ENCODE data around the gene IZUMO1. TPM values are rescaled to one million over a fixed set of nuclear protein-coding genes. Genes with fewer than 3 reads are reported as not detected.

Gene IZUMO1
- polyA plus RNA-seq, 2 of the 4 experiments (the other 2 are of a cell fraction), result not detected

DNA sequence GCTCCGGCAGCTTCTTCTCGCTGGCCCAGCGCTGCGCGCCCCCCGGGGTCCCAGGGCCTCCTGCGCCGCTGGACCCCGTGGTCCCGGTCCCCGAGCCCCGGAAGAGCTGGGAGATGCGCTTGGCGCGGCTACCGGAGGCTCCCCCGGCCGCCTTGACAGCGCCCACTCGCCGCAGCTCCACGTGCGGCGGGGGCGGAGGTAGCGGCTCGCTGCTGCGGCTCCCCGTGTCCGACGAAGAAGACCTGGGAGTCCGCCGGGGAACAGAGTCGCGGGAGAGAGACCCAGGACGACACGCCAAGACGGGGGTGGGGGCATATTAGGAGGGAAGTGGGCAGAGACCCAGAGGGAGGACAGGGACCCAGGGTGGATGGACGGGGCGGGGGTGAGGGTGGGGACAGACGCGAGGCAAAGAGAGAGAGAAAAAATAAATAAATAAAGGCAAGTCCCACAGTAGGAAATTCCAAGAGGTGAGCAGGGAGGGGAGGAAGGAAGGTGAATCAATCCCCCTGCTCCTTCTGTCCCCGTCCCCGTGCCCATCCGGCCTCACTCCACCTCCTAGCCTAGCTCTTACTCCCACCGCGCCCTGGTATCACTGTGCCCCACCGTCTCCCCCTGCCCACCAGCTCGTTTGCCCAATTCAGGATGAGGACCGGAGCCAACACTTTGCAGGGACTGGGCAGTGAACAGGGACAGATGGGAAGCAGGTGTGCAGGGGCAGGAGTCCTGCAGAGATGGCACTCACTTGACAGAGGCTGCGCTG, 7.1 kb downstream of the IZUMO1 start:
- no peak for FAIRE-seq
- Histone ChIP-seq H3K27ac (peak overlapping the region; percentile 82 to 89), H3K4me1 (peaks cover 16% of the 10 kb centered on the region), H3K4me2 (peak overlapping the region; percentile 100), H3K9me3 (no peaks in the 10 kb centered on the region), H3K4me3 (peak overlapping the region; percentile 59)
- no peak for DNase-seq (ENCODE audit: low read depth in 1 of 2, low spot score in 1 of 2)
- TF ChIP-seq, protein P1, sequence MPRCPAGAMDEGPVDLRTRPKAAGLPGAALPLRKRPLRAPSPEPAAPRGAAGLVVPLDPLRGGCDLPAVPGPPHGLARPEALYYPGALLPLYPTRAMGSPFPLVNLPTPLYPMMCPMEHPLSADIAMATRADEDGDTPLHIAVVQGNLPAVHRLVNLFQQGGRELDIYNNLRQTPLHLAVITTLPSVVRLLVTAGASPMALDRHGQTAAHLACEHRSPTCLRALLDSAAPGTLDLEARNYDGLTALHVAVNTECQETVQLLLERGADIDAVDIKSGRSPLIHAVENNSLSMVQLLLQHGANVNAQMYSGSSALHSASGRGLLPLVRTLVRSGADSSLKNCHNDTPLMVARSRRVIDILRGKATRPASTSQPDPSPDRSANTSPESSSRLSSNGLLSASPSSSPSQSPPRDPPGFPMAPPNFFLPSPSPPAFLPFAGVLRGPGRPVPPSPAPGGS (IDR thresholded peaks at IDR 0.05), result 0 out of 3 replicates have a peak, but pooled peaks have one; percentile 14
- TF ChIP-seq POLR2A (IDR thresholded peaks at IDR 0.05; ENCODE audit: low read length) (no peak), PHF8 (IDR thresholded peaks at IDR 0.05; ENCODE audit: borderline replicate concordance, low read depth) (0 out of 2 replicates have a peak, but pooled peaks have one; percentile 27), JUN (IDR thresholded peaks at IDR 0.05) (no peak)
- WGBS (ENCODE audit: missing lambda C conversion rate), result 49% methylated on average over 26 of the region's 51 CpGs
- ChIA-PET CTCF (interaction anchor here (0.6 to 5.4 kb wide), 44 partner anchors 7 to 358 kb away, joined by 3 to 69 read pairs (median 5); partner anchors contain the start of genes CA11, FUT2 and IZUMO1), POLR2A (interaction anchor here (0.6 to 2.0 kb wide), 6 partner anchors 19 to 99 kb away, joined by 3 to 15 read pairs (median 4); partner anchors contain the start of gene CA11)
- no peak for ATAC-seq

DNA sequence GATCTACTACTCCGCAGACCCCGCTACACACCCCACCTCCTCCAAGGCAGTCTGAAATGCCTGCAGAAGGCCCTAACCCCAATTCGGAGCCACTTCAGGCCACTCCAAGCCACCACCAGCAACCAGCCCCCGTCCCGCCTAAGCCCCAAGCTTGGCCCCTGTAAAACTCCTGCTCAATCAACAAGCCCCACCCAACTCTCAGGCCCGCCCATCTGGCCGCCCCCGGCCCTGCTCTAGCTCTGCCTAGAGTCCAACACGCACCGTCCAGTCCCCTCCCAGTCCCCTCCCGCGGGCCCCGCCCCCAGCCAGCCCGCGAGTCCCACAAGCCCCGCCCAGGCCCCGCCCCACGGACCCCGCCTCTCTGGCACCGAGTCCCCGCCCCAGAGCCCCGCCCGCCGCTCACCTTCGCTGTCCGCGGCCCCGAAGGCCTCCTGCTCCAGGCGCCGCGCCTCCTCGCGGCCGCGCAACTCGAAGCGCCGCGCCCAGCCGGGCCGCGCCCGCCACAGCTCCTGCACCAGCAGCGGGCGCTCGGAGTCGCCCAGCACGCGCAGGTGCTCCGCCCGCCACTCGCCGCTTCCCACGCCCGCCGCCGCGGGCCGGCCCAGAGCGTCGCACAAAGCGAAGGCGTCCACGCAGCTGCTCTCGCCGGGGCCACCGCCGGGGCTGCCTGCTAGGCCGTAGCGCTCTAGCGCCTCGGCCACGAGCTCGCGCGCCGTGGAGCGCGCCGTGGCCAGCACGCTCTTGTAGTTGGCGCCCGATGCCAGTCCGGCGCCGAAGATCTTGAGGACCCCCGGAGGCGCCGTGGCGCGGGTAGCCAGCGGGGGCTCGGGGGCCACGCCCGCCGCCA, 7.9 kb downstream of the IZUMO1 start:
- CTCF ChIA-PET, result interaction anchor here (0.6 to 5.4 kb wide), 49 partner anchors 8 to 359 kb away, joined by 3 to 69 read pairs (median 5); partner anchors contain the start of genes CA11, FUT2, IZUMO1 and PPP1R15A
- peak; percentile 80 to 85 for ATAC-seq
- POLR2A ChIA-PET, result interaction anchor here (0.6 to 2.0 kb wide), 12 partner anchors 14 to 255 kb away, joined by 3 to 15 read pairs (median 4); partner anchors contain the start of genes CA11, GYS1, PPP1R15A and RUVBL2
- DNase-seq (ENCODE audit: low read depth in 1 of 2, low spot score in 1 of 2), result peak; percentile 87 to 95
- peak overlapping the region; percentile 100 for H3K4me2 ChIP-seq
- peak overlapping the region; percentile 82 to 89 for H3K27ac ChIP-seq
- 10% methylated on average over 24 of the region's 96 CpGs for WGBS (ENCODE audit: missing lambda C conversion rate)
- no peaks in the 10 kb centered on the region for H3K9me3 ChIP-seq
- H3K4me3 ChIP-seq, result peak overlapping the region; percentile 59
- H3K4me1 ChIP-seq, result peaks cover 16% of the 10 kb centered on the region
- FAIRE-seq, result no peak
- TF ChIP-seq MAZ (IDR thresholded peaks at IDR 0.05; ENCODE audit: borderline replicate concordance, low read depth, low read length) (0 out of 2 replicates have a peak, but pooled peaks have one; percentile 36), ZNF302 (CRISPR knock-in tag; IDR thresholded peaks at IDR 0.05) (no peak), TFCP2L1 (CRISPR knock-in tag; IDR thresholded peaks at IDR 0.05) (no peak), NPAS2 (CRISPR knock-in tag; IDR thresholded peaks at IDR 0.05; ENCODE audit: borderline replicate concordance) (peak; percentile 71; the same call in 1 of the 2 replicates), SMC3 (IDR thresholded peaks at IDR 0.05) (peak; percentile 96), PHF8 (IDR thresholded peaks at IDR 0.05; ENCODE audit: borderline replicate concordance, low read depth) (0 out of 2 replicates have a peak, but pooled peaks have one; percentile 57), POLR2AphosphoS2 (conservative IDR thresholded peaks at IDR 0.05; ENCODE audit: low read length) (no peak), ZC3H11A (IDR thresholded peaks at IDR 0.05) (no peak), RNF2 (IDR thresholded peaks at IDR 0.05; ENCODE audit: borderline replicate concordance, low read depth) (no peak), EHF (CRISPR knock-in tag; IDR thresholded peaks at IDR 0.05) (peak; percentile 69; the same call in 1 of the 2 replicates), POLR2A (IDR thresholded peaks at IDR 0.05; ENCODE audit: low read length) (peak; percentile 64), TP53 (CRISPR knock-in tag; IDR thresholded peaks at IDR 0.05) (peak; percentile 65; the same call in 1 of the 2 replicates)
- TF ChIP-seq, protein P1 (IDR thresholded peaks at IDR 0.05), result peak; percentile 72; the same call in 2 of the 3 replicates
- TF ChIP-seq, protein P2, sequence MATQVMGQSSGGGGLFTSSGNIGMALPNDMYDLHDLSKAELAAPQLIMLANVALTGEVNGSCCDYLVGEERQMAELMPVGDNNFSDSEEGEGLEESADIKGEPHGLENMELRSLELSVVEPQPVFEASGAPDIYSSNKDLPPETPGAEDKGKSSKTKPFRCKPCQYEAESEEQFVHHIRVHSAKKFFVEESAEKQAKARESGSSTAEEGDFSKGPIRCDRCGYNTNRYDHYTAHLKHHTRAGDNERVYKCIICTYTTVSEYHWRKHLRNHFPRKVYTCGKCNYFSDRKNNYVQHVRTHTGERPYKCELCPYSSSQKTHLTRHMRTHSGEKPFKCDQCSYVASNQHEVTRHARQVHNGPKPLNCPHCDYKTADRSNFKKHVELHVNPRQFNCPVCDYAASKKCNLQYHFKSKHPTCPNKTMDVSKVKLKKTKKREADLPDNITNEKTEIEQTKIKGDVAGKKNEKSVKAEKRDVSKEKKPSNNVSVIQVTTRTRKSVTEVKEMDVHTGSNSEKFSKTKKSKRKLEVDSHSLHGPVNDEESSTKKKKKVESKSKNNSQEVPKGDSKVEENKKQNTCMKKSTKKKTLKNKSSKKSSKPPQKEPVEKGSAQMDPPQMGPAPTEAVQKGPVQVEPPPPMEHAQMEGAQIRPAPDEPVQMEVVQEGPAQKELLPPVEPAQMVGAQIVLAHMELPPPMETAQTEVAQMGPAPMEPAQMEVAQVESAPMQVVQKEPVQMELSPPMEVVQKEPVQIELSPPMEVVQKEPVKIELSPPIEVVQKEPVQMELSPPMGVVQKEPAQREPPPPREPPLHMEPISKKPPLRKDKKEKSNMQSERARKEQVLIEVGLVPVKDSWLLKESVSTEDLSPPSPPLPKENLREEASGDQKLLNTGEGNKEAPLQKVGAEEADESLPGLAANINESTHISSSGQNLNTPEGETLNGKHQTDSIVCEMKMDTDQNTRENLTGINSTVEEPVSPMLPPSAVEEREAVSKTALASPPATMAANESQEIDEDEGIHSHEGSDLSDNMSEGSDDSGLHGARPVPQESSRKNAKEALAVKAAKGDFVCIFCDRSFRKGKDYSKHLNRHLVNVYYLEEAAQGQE (IDR thresholded peaks at IDR 0.05), result no peak
- TF ChIP-seq, protein P3, sequence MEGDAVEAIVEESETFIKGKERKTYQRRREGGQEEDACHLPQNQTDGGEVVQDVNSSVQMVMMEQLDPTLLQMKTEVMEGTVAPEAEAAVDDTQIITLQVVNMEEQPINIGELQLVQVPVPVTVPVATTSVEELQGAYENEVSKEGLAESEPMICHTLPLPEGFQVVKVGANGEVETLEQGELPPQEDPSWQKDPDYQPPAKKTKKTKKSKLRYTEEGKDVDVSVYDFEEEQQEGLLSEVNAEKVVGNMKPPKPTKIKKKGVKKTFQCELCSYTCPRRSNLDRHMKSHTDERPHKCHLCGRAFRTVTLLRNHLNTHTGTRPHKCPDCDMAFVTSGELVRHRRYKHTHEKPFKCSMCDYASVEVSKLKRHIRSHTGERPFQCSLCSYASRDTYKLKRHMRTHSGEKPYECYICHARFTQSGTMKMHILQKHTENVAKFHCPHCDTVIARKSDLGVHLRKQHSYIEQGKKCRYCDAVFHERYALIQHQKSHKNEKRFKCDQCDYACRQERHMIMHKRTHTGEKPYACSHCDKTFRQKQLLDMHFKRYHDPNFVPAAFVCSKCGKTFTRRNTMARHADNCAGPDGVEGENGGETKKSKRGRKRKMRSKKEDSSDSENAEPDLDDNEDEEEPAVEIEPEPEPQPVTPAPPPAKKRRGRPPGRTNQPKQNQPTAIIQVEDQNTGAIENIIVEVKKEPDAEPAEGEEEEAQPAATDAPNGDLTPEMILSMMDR (IDR thresholded peaks at IDR 0.05), result peak; percentile 92
- TF ChIP-seq, protein P4, sequence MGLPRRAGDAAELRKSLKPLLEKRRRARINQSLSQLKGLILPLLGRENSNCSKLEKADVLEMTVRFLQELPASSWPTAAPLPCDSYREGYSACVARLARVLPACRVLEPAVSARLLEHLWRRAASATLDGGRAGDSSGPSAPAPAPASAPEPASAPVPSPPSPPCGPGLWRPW (IDR thresholded peaks at IDR 0.05), result no peak
- TF ChIP-seq, protein P5, sequence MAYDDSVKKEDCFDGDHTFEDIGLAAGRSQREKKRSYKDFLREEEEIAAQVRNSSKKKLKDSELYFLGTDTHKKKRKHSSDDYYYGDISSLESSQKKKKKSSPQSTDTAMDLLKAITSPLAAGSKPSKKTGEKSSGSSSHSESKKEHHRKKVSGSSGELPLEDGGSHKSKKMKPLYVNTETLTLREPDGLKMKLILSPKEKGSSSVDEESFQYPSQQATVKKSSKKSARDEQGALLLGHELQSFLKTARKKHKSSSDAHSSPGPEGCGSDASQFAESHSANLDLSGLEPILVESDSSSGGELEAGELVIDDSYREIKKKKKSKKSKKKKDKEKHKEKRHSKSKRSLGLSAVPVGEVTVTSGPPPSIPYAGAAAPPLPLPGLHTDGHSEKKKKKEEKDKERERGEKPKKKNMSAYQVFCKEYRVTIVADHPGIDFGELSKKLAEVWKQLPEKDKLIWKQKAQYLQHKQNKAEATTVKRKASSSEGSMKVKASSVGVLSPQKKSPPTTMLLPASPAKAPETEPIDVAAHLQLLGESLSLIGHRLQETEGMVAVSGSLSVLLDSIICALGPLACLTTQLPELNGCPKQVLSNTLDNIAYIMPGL (CRISPR knock-in tag; IDR thresholded peaks at IDR 0.05; ENCODE audit: borderline replicate concordance), result peak; percentile 53; the same call in 1 of the 2 replicates
- TF ChIP-seq, protein P6, sequence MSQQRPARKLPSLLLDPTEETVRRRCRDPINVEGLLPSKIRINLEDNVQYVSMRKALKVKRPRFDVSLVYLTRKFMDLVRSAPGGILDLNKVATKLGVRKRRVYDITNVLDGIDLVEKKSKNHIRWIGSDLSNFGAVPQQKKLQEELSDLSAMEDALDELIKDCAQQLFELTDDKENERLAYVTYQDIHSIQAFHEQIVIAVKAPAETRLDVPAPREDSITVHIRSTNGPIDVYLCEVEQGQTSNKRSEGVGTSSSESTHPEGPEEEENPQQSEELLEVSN (IDR thresholded peaks at IDR 0.05; ENCODE audit: borderline replicate concordance, low read depth), result peak; percentile 97
